Liver (tissue), 3 donors: ENCODE measurements around the gene IL21.

Experiments used
- CTCF ChIP-seq: fragments of 150-350 bp; IDR thresholded peaks from 2 replicates; pipeline ENCODE4 v1.5.1; 2017; ENCODE audit warnings: improper control_type of control experiment, low read depth, low read length; ENCODE audit not compliant: missing input control
- HNF4A ChIP-seq, 2 donors: conservative IDR thresholded peaks; 2 replicates each; pipeline ENCODE4 v1.6.1; 2016; ENCODE audit warnings: antibody characterized with exemption in 2 of 2, mild to moderate bottlenecking in 2 of 2
- HNF4G ChIP-seq: IDR thresholded peaks from 2 replicates; pipeline ENCODE4 v1.6.1; 2016; ENCODE audit warnings: antibody characterized with exemption
- NR2F2 ChIP-seq: IDR thresholded peaks from 2 replicates; pipeline ENCODE4 v1.6.1; 2016; ENCODE audit warnings: antibody characterized with exemption
- RAD21 ChIP-seq, 2 donors: IDR thresholded peaks; 2 replicates each; pipeline ENCODE4 v1.6.1; 2016; ENCODE audit warnings: antibody characterized with exemption in 2 of 2, mild to moderate bottlenecking in 2 of 2
- YY1 ChIP-seq: IDR thresholded peaks from 2 replicates; pipeline ENCODE4 v1.6.1; 2016; ENCODE audit warnings: antibody characterized with exemption, mild to moderate bottlenecking
- TF ChIP-seq, protein P1 (sequence below): IDR thresholded peaks from 2 replicates; pipeline ENCODE4 v1.6.1; 2016; ENCODE audit warnings: antibody characterized with exemption
- TF ChIP-seq, protein P2 (sequence below): IDR thresholded peaks from 2 replicates; pipeline ENCODE4 v1.6.1; 2016; ENCODE audit warnings: antibody characterized with exemption, mild to moderate bottlenecking
- donor health status: healthy.
- donor health status: healthy.

DNA sequence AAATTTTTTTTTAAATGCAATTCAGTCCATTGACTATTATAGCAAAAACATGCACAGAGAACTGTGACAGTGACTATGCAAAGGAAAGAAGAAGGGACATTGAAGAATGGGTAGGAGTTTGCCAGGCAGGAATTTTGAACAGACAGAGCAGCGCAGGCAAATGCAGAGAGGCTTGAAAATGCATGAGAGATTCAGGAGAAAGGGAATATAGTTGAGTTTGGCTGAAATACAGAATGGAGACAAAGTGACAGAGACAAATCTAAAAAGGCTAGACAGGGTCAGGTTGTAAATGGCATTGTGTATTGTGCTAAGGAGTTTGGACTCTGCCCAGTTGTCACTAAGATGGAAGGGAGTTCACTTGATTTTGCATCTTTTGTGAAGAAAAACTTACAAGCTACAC is 42.4 kb upstream of the IL21 start:
- TF ChIP-seq NR2F2 (no peak), CTCF (no peak), RAD21 (IDR thresholded peaks at IDR 0.05) (no peak), HNF4G (no peak), YY1 (no peak), HNF4A (conservative IDR thresholded peaks at IDR 0.05) (no peak)
- TF ChIP-seq, protein P1, sequence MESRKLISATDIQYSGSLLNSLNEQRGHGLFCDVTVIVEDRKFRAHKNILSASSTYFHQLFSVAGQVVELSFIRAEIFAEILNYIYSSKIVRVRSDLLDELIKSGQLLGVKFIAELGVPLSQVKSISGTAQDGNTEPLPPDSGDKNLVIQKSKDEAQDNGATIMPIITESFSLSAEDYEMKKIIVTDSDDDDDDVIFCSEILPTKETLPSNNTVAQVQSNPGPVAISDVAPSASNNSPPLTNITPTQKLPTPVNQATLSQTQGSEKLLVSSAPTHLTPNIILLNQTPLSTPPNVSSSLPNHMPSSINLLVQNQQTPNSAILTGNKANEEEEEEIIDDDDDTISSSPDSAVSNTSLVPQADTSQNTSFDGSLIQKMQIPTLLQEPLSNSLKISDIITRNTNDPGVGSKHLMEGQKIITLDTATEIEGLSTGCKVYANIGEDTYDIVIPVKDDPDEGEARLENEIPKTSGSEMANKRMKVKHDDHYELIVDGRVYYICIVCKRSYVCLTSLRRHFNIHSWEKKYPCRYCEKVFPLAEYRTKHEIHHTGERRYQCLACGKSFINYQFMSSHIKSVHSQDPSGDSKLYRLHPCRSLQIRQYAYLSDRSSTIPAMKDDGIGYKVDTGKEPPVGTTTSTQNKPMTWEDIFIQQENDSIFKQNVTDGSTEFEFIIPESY = no peak
- TF ChIP-seq, protein P2, sequence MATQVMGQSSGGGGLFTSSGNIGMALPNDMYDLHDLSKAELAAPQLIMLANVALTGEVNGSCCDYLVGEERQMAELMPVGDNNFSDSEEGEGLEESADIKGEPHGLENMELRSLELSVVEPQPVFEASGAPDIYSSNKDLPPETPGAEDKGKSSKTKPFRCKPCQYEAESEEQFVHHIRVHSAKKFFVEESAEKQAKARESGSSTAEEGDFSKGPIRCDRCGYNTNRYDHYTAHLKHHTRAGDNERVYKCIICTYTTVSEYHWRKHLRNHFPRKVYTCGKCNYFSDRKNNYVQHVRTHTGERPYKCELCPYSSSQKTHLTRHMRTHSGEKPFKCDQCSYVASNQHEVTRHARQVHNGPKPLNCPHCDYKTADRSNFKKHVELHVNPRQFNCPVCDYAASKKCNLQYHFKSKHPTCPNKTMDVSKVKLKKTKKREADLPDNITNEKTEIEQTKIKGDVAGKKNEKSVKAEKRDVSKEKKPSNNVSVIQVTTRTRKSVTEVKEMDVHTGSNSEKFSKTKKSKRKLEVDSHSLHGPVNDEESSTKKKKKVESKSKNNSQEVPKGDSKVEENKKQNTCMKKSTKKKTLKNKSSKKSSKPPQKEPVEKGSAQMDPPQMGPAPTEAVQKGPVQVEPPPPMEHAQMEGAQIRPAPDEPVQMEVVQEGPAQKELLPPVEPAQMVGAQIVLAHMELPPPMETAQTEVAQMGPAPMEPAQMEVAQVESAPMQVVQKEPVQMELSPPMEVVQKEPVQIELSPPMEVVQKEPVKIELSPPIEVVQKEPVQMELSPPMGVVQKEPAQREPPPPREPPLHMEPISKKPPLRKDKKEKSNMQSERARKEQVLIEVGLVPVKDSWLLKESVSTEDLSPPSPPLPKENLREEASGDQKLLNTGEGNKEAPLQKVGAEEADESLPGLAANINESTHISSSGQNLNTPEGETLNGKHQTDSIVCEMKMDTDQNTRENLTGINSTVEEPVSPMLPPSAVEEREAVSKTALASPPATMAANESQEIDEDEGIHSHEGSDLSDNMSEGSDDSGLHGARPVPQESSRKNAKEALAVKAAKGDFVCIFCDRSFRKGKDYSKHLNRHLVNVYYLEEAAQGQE = no peak
